Tibial nerve (tissue), 4 donors: ENCODE measurements around the gene KCNK6.
"Not testable (repeated sequence)": the region's sequence is repeated elsewhere in the genome, so short reads cannot be mapped to it uniquely, and the experiment has no call there.

Experiments used
- CTCF ChIP-seq, 5 experiments: fragments of 200-600 bp in 3 of 5; fragments of 450-650 bp in 2 of 5; sonication (generic) in 3 of 5; IDR thresholded peaks; one replicate each; pipeline ENCODE4 v1.5.1; 2016 to 2019; ENCODE audit warnings: antibody characterized with exemption in 5 of 5, mild to moderate bottlenecking in 3 of 5, moderate library complexity in 2 of 5
- EP300 ChIP-seq, 2 donors: sonication (generic); formaldehyde crosslinking; IDR thresholded peaks; one replicate each; pipeline ENCODE4 v1.6.1; 2017; ENCODE audit warnings: antibody characterized with exemption in 2 of 2, mild to moderate bottlenecking in 1 of 2
- POLR2A ChIP-seq, 2 donors: fragments of 450-650 bp; IDR thresholded peaks; one replicate each; pipeline ENCODE4 v1.6.1; 2017; ENCODE audit warnings: antibody characterized with exemption in 2 of 2, mild to moderate bottlenecking in 2 of 2, moderate library complexity in 2 of 2

- not testable (repeated sequence) for TF ChIP-seq CTCF, EP300, POLR2A (IDR thresholded peaks at IDR 0.05)
Measured at GRCh38 chr19:38339011-38339410, 19.4 kb downstream of the KCNK6 start.
